ENCODE results near the gene UNC13B. TPM values are rescaled to one million over a fixed set of nuclear protein-coding genes. Genes with fewer than 3 reads are reported as not detected.

UNC13B gene
- total and polyA plus RNA-seq, 2 of the 13 experiments (the other 11 are each of a cell fraction or from before 2014, with no cell fraction given): 14.0 to 18.3 TPM

DNA sequence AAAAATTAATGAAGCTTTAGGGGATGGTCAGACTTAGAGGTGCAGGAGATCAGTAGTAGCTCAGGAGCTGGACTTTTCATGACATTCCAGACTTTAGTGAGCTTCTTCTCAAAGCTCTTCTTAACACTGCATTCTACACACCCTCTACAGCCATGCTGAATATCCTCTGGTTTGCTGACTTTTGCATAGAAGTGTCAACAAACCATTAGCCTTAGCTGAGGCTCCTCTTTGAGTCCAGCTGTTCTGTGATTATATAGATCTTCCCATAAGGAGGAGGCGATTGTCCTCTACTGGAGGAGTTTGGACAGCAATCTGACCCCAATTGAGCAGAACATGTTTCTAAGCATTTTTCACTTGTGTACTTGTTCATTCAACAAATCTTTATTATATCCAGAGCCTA is 253.1 kb downstream of the UNC13B start:
- intact Hi-C loops (cut with micrococcal nuclease; ENCODE audit: unreplicated experiment) (loop anchor here (1.0 to 10.0 kb wide), 2 partner anchors 60 to 298 kb away; no protein-coding TSS in a partner anchor), in situ Hi-C loops (cut with HindIII; ENCODE audit: extremely low pct_ligation_motif_present, low pct_unique_long_range_greater_than_20kb) (no loop called here)
- H3K79me2 ChIP-seq (ENCODE audit: insufficient read depth, low read length): no peaks in the 10 kb centered on the region
- H3K27ac ChIP-seq (ENCODE audit: extremely low read length, insufficient read depth, low read length): no peak overlapping the region
- H3K9ac ChIP-seq (ENCODE audit: insufficient read depth, low read depth, low read length): no peak overlapping the region
- H2AFZ ChIP-seq (ENCODE audit: low read length): no peak overlapping the region
- no peak overlapping the region for H3K4me2 ChIP-seq (ENCODE audit: low read depth, low read length)
- ATAC-seq (no peak), DNase-seq (ENCODE audit: low spot score) (no peak), FAIRE-seq (no peak)
- ChIA-PET CTCF (ENCODE audit: low intra/inter-chr PET ratio, low total read pairs) (no interaction called here), POLR2A (interaction anchor here (1.1 kb wide), 1 partner anchor 14 kb away, joined by 3 read pairs; no protein-coding TSS in a partner anchor)
- H3K27me3 ChIP-seq (ENCODE audit: control insufficient read depth in 1 of 2, insufficient read depth in 2 of 2, low read length in 2 of 2): no peaks in the 10 kb centered on the region
- H4K20me1 ChIP-seq (ENCODE audit: insufficient read depth, low read length): no peaks in the 10 kb centered on the region
- 50% methylated on average over 1 of the region's 1 CpG for WGBS (ENCODE audit: low lambda C conversion rate)
- H3K36me3 ChIP-seq (replicated peaks in 1 of 2; ENCODE audit: control insufficient read depth in 1 of 2, insufficient read depth in 2 of 2, low read length in 2 of 2): no peaks in the 10 kb centered on the region
- no TSS peak for BruUV-seq (replicated peaks)
- TF ChIP-seq, protein P1, sequence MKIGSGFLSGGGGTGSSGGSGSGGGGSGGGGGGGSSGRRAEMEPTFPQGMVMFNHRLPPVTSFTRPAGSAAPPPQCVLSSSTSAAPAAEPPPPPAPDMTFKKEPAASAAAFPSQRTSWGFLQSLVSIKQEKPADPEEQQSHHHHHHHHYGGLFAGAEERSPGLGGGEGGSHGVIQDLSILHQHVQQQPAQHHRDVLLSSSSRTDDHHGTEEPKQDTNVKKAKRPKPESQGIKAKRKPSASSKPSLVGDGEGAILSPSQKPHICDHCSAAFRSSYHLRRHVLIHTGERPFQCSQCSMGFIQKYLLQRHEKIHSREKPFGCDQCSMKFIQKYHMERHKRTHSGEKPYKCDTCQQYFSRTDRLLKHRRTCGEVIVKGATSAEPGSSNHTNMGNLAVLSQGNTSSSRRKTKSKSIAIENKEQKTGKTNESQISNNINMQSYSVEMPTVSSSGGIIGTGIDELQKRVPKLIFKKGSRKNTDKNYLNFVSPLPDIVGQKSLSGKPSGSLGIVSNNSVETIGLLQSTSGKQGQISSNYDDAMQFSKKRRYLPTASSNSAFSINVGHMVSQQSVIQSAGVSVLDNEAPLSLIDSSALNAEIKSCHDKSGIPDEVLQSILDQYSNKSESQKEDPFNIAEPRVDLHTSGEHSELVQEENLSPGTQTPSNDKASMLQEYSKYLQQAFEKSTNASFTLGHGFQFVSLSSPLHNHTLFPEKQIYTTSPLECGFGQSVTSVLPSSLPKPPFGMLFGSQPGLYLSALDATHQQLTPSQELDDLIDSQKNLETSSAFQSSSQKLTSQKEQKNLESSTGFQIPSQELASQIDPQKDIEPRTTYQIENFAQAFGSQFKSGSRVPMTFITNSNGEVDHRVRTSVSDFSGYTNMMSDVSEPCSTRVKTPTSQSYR (CRISPR knock-in tag; IDR thresholded peaks at IDR 0.05; ENCODE audit: borderline replicate concordance): no peak
- TF ChIP-seq, protein P2, sequence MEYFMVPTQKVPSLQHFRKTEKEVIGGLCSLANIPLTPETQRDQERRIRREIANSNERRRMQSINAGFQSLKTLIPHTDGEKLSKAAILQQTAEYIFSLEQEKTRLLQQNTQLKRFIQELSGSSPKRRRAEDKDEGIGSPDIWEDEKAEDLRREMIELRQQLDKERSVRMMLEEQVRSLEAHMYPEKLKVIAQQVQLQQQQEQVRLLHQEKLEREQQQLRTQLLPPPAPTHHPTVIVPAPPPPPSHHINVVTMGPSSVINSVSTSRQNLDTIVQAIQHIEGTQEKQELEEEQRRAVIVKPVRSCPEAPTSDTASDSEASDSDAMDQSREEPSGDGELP (IDR thresholded peaks at IDR 0.05; ENCODE audit: borderline replicate concordance, low read depth): peak; percentile 37; the same call in 1 of the 2 replicates
- 0 out of 2 replicates have a peak, but pooled peaks have one; percentile 15 for TF ChIP-seq ZNF7 (CRISPR knock-in tag; IDR thresholded peaks at IDR 0.05)
- H3K9me3 ChIP-seq (ENCODE audit: low read length): no peaks in the 10 kb centered on the region
- H3K4me3 ChIP-seq (replicated peaks in 1 of 3; ENCODE audit: insufficient read depth in 1 of 3, low read depth in 2 of 3, low read length in 3 of 3): no peak overlapping the region
- peaks cover 19% of the 10 kb centered on the region for H3K4me1 ChIP-seq (ENCODE audit: insufficient read depth, low read length)
